ENCODE measurements around the gene RACK1. TPM values are rescaled to one million over a fixed set of nuclear protein-coding genes. Genes with fewer than 3 reads are reported as not detected.

The RACK1 gene
- total and polyA plus RNA-seq, 2 of the 4 experiments (the other 2 are of a cell fraction): 4,263 to 9,350 TPM

DNA sequence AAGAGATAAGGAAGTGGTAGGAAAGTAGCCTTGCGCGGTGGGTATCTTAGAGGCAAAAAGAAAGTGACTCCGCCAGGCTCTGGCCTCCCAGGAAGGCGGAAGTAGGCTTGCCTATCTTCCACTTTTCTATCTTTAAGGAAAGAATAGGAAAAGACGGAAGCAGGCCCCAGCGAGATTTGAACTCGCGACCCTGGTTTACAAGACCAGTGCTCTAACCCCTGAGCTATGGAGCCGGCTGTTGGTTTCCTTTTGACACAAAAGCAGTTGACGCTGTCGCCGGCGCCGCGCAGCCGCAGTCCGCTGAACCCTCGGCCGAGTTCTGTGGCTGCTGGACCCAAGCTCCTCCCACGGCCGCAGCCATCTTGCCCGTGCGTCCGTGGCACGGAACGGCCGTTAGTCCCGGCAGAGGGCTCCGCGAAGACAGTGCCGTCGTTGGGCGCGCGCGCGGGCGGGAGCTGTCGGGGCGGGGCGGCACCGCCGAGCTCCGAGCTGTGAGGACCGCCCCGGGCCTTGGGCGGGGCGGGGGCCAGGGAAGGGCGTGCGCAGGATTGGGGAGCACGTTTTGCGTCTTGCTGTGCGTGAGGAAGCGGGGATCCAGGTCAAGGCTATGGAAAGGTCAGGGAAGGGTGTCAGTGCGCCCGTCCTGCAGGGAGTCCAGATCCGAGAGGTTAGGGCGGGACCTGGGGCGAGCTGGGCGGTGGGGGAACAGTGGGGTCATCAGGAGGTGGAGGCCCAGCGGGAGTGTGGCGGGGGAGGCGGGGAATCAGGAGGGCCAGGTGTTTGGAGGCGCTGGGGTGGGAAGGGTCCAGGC lies 52.0 kb downstream of the RACK1 start (continued):
- TF ChIP-seq BHLHE40 (IDR thresholded peaks at IDR 0.05; ENCODE audit: low read depth, low read length) (peak; percentile 53; the same call in 1 of the 2 replicates), MAFK (IDR thresholded peaks at IDR 0.05; ENCODE audit: low read depth, low read length) (no peak), ELK1 (IDR thresholded peaks at IDR 0.05; ENCODE audit: borderline replicate concordance, low read depth, low read length) (no peak), MAZ (IDR thresholded peaks at IDR 0.05; ENCODE audit: borderline replicate concordance, low read depth, low read length) (peak; percentile 57; the same call in 1 of the 2 replicates), RCOR1 (IDR thresholded peaks at IDR 0.05; ENCODE audit: insufficient replicate concordance, low read length) (no peak), CHD1 (IDR thresholded peaks at IDR 0.05; ENCODE audit: low read depth, low read length) (peak; percentile 73; the same call in 1 of the 2 replicates), POLR2A (IDR thresholded peaks at IDR 0.05; ENCODE audit: low read depth, low read length) (peak; percentile 43; the same call in 1 of the 2 replicates)
